ENCODE results near the gene CTIF.

CTIF gene

GRCh38 chr18:48855422-48856377, 316.9 kb downstream of the CTIF start:
- no peaks in the 10 kb centered on the region for H3K27me3 ChIP-seq (replicated peaks)
- no peak overlapping the region for H3K27ac ChIP-seq
- in situ Hi-C loops (cut with HindIII; ENCODE audit: low pct_ligation_motif_present, low sequenced_read_pairs) = no loop called here
- no peak for DNase-seq
- peaks cover 4% of the 10 kb centered on the region for H3K36me3 ChIP-seq (replicated peaks)
- no peak overlapping the region for H3K4me3 ChIP-seq (ENCODE audit: low read depth, low read length)
- TF ChIP-seq CTCF (IDR thresholded peaks at IDR 0.05; ENCODE audit: low read depth, low read length, missing control alignments) = no peak

GRCh38 chr18:48857023-48857694, 318.3 kb downstream of the CTIF start:
- H3K36me3 ChIP-seq (replicated peaks) = peaks cover 4% of the 10 kb centered on the region
- in situ Hi-C loops (cut with HindIII; ENCODE audit: low pct_ligation_motif_present, low sequenced_read_pairs) = no loop called here

GRCh38 chr18:48858676-48859075, 319.8 kb downstream of the CTIF start:
- Histone ChIP-seq H3K27ac (no peak overlapping the region), H3K36me3 (replicated peaks) (peaks cover 4% of the 10 kb centered on the region), H3K27me3 (replicated peaks) (no peaks in the 10 kb centered on the region), H3K4me3 (ENCODE audit: low read depth, low read length) (no peak overlapping the region)
- TF ChIP-seq CTCF (IDR thresholded peaks at IDR 0.05; ENCODE audit: low read depth, low read length, missing control alignments) = no peak
- DNase-seq = no peak
- in situ Hi-C loops (cut with HindIII; ENCODE audit: low pct_ligation_motif_present, low sequenced_read_pairs) = no loop called here

More at GRCh38 chr18:48857023-48857694, 318.3 kb downstream of the CTIF start:
- DNase-seq = no peak
- H3K27me3 ChIP-seq (replicated peaks) = no peaks in the 10 kb centered on the region
- no peak overlapping the region for H3K4me3 ChIP-seq (ENCODE audit: low read depth, low read length)
- H3K27ac ChIP-seq = no peak overlapping the region
- no peak for TF ChIP-seq CTCF (IDR thresholded peaks at IDR 0.05; ENCODE audit: low read depth, low read length, missing control alignments)

GRCh38 chr18:48859311-48860268, 320.8 kb downstream of the CTIF start:
- TF ChIP-seq CTCF (IDR thresholded peaks at IDR 0.05; ENCODE audit: low read depth, low read length, missing control alignments) = peak; percentile 22
- Histone ChIP-seq H3K27me3 (replicated peaks) (no peaks in the 10 kb centered on the region), H3K36me3 (replicated peaks) (peaks cover 4% of the 10 kb centered on the region), H3K27ac (no peak overlapping the region), H3K4me3 (ENCODE audit: low read depth, low read length) (no peak overlapping the region)
- DNase-seq = no peak
- in situ Hi-C loops (cut with HindIII; ENCODE audit: low pct_ligation_motif_present, low sequenced_read_pairs) = no loop called here

All from brain microvascular endothelial cell (primary cell).